Measurements from ENCODE around the gene SOWAHA. TPM values are rescaled to one million over a fixed set of nuclear protein-coding genes. Genes with fewer than 3 reads are reported as not detected.
"Not testable (repeated sequence)": the region's sequence is repeated elsewhere in the genome, so short reads cannot be mapped to it uniquely, and the experiment has no call there.

Gene SOWAHA
- total and polyA plus RNA-seq, 2 donors (not counting 1 experiment from before 2014, with no cell fraction given): 0.03 to 0.17 TPM

DNA sequence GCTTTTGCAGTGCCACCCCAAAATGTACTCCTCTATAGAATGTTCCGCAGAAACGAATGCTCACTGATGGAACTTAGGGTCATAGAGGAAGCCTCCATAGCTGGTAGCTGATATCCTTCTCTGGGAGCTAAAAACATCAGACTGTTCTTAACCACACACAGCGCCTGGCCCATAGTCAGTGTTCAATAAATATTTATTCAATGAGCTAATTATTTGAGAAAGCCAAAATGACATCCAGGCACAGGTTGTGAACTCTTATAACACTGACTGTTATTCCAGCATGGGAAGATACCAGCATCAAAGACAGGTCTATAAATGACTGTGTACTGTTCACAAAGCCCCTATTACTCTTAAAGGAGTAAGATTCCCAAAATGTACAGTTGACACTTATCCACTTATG, 40.2 kb downstream of the SOWAHA start:
- Histone ChIP-seq H3K4me3 (replicated peaks in 1 of 4; ENCODE audit: control extremely low read depth in 1 of 4, insufficient read depth in 1 of 4, low read depth in 3 of 4, low read length in 4 of 4) (no peak overlapping the region), H3K9me3 (ENCODE audit: control insufficient read depth, insufficient read depth, low read depth, low read length) (no peaks in the 10 kb centered on the region), H3K27ac (ENCODE audit: insufficient read depth, low read length) (no peak overlapping the region), H4K20me1 (ENCODE audit: control insufficient read depth, extremely low read depth, insufficient read depth, low read length) (no peaks in the 10 kb centered on the region), H3K27me3 (ENCODE audit: control insufficient read depth, insufficient read depth, low read length) (no peaks in the 10 kb centered on the region), H2AFZ (ENCODE audit: low read length) (no peak overlapping the region), H3K79me2 (ENCODE audit: control insufficient read depth, insufficient read depth, low read length) (no peaks in the 10 kb centered on the region), H3K4me1 (ENCODE audit: control insufficient read depth, extremely low read depth, insufficient read depth, low read length) (no peaks in the 10 kb centered on the region), H3K36me3 (ENCODE audit: control insufficient read depth, insufficient read depth, low read length) (no peaks in the 10 kb centered on the region), H3K4me2 (ENCODE audit: extremely low read depth, insufficient read depth, low read length) (no peak overlapping the region), H3K9ac (ENCODE audit: insufficient read depth, low read length) (no peak overlapping the region)
- TF ChIP-seq, protein P1, sequence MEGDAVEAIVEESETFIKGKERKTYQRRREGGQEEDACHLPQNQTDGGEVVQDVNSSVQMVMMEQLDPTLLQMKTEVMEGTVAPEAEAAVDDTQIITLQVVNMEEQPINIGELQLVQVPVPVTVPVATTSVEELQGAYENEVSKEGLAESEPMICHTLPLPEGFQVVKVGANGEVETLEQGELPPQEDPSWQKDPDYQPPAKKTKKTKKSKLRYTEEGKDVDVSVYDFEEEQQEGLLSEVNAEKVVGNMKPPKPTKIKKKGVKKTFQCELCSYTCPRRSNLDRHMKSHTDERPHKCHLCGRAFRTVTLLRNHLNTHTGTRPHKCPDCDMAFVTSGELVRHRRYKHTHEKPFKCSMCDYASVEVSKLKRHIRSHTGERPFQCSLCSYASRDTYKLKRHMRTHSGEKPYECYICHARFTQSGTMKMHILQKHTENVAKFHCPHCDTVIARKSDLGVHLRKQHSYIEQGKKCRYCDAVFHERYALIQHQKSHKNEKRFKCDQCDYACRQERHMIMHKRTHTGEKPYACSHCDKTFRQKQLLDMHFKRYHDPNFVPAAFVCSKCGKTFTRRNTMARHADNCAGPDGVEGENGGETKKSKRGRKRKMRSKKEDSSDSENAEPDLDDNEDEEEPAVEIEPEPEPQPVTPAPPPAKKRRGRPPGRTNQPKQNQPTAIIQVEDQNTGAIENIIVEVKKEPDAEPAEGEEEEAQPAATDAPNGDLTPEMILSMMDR (conservative IDR thresholded peaks at IDR 0.05 in 1 of 2, IDR thresholded peaks at IDR 0.05 in 1 of 2; ENCODE audit: low read depth in 1 of 2, low read length in 2 of 2): no peak
- no peak for TF ChIP-seq EZH2 (IDR thresholded peaks at IDR 0.05; ENCODE audit: low read length, missing control alignments)
- DNase-seq (ENCODE audit: low read depth in 2 of 2): no peak

DNA sequence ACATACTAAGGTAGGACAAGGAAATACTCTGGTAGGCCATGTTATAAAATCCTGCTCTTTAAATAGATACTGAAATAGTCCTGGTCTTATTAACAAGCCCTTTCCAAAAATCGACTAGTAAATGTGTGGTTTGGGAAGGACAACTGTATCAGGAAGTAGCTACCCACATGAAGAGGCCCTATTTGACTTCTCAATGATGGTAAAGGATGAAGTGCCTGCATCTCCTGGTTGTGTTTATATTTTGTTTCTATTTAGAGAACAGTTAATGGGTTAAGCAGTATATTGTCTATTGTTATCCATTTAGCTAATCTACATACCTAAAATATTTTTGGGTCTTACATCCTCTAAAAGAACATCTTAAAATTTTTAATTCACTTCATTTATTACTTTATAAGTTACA, 40.7 kb downstream of the SOWAHA start:
- no peaks in the 10 kb centered on the region for H3K9me3 ChIP-seq (ENCODE audit: control insufficient read depth, insufficient read depth, low read depth, low read length)
- H3K4me1 ChIP-seq (ENCODE audit: control insufficient read depth, extremely low read depth, insufficient read depth, low read length): no peaks in the 10 kb centered on the region
- no peaks in the 10 kb centered on the region for H3K36me3 ChIP-seq (ENCODE audit: control insufficient read depth, insufficient read depth, low read length)
- DNase-seq (ENCODE audit: low read depth in 2 of 2): no peak
- no peak overlapping the region for H3K4me3 ChIP-seq (replicated peaks in 1 of 4; ENCODE audit: control extremely low read depth in 1 of 4, insufficient read depth in 1 of 4, low read depth in 3 of 4, low read length in 4 of 4)
- no peak for TF ChIP-seq EZH2 (IDR thresholded peaks at IDR 0.05; ENCODE audit: low read length, missing control alignments)
- TF ChIP-seq, protein P1 (conservative IDR thresholded peaks at IDR 0.05 in 1 of 2, IDR thresholded peaks at IDR 0.05 in 1 of 2; ENCODE audit: low read depth in 1 of 2, low read length in 2 of 2): no peak
- no peak overlapping the region for H3K4me2 ChIP-seq (ENCODE audit: extremely low read depth, insufficient read depth, low read length)
- no peaks in the 10 kb centered on the region for H3K27me3 ChIP-seq (ENCODE audit: control insufficient read depth, insufficient read depth, low read length)
- no peak overlapping the region for H3K9ac ChIP-seq (ENCODE audit: insufficient read depth, low read length)
- H3K79me2 ChIP-seq (ENCODE audit: control insufficient read depth, insufficient read depth, low read length): no peaks in the 10 kb centered on the region
- no peak overlapping the region for H2AFZ ChIP-seq (ENCODE audit: low read length)
- no peaks in the 10 kb centered on the region for H4K20me1 ChIP-seq (ENCODE audit: control insufficient read depth, extremely low read depth, insufficient read depth, low read length)
- no peak overlapping the region for H3K27ac ChIP-seq (ENCODE audit: insufficient read depth, low read length)

DNA sequence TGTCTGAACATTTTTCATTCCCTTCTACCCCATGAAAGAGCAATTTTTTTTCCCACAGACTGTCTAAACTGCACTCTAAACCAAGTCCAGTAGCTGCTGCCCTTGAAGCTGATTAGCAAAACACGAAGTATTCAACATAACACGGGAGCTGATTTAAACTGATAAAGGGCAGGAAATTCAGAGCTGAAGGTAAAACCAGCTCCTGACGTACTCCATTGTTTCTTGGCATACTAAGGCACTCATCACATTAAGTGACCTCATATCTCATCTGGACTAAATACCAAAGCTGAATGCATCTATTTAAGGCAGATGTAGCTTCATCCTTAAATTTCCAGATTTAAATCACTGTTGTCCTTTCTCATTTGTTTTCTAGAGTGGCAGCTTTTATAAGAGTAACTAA, 41.2 kb downstream of the SOWAHA start:
- DNase-seq (ENCODE audit: low read depth in 2 of 2): peak in 1 of 2 donors; percentile 58
- no peaks in the 10 kb centered on the region for H4K20me1 ChIP-seq (ENCODE audit: control insufficient read depth, extremely low read depth, insufficient read depth, low read length)

DNA sequence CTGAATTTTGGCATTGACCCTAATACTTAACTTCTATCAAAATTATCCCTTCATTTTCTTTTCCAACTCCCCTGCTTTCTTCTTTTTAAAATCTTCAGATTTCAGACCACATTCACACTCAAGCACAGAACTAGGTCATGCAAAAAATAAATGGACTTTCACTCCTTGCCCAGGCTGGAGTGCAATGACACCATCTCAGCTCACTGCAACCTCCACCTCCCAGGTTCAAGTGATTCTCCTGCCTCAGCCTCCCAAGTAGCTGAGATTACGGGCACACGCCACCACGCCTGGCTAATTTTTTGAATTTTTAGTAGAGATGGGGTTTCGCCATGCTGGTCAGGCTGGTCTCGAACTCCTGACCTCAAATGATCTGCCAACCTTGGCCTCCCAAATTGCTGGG, 41.9 kb downstream of the SOWAHA start:
- H3K79me2 ChIP-seq (ENCODE audit: control insufficient read depth, insufficient read depth, low read length); H3K27me3 ChIP-seq (ENCODE audit: control insufficient read depth, insufficient read depth, low read length); DNase-seq (ENCODE audit: low read depth in 2 of 2); H3K9ac ChIP-seq (ENCODE audit: insufficient read depth, low read length); H3K9me3 ChIP-seq (ENCODE audit: control insufficient read depth, insufficient read depth, low read depth, low read length); H3K4me1 ChIP-seq (ENCODE audit: control insufficient read depth, extremely low read depth, insufficient read depth, low read length); H3K4me3 ChIP-seq (replicated peaks in 1 of 4; ENCODE audit: control extremely low read depth in 1 of 4, insufficient read depth in 1 of 4, low read depth in 3 of 4, low read length in 4 of 4); H3K4me2 ChIP-seq (ENCODE audit: extremely low read depth, insufficient read depth, low read length); H3K27ac ChIP-seq (ENCODE audit: insufficient read depth, low read length); H3K36me3 ChIP-seq (ENCODE audit: control insufficient read depth, insufficient read depth, low read length); H4K20me1 ChIP-seq (ENCODE audit: control insufficient read depth, extremely low read depth, insufficient read depth, low read length); H2AFZ ChIP-seq (ENCODE audit: low read length): not testable (repeated sequence)

More for the DNA sequence above, 41.2 kb downstream of the SOWAHA start:
- Histone ChIP-seq H3K79me2 (ENCODE audit: control insufficient read depth, insufficient read depth, low read length) (no peaks in the 10 kb centered on the region), H3K4me3 (replicated peaks in 1 of 4; ENCODE audit: control extremely low read depth in 1 of 4, insufficient read depth in 1 of 4, low read depth in 3 of 4, low read length in 4 of 4) (no peak overlapping the region), H3K9ac (ENCODE audit: insufficient read depth, low read length) (no peak overlapping the region), H3K36me3 (ENCODE audit: control insufficient read depth, insufficient read depth, low read length) (no peaks in the 10 kb centered on the region), H3K4me2 (ENCODE audit: extremely low read depth, insufficient read depth, low read length) (no peak overlapping the region), H3K4me1 (ENCODE audit: control insufficient read depth, extremely low read depth, insufficient read depth, low read length) (no peaks in the 10 kb centered on the region), H3K9me3 (ENCODE audit: control insufficient read depth, insufficient read depth, low read depth, low read length) (no peaks in the 10 kb centered on the region), H3K27me3 (ENCODE audit: control insufficient read depth, insufficient read depth, low read length) (no peaks in the 10 kb centered on the region), H3K27ac (ENCODE audit: insufficient read depth, low read length) (no peak overlapping the region), H2AFZ (ENCODE audit: low read length) (no peak overlapping the region)
- no peak for TF ChIP-seq EZH2 (IDR thresholded peaks at IDR 0.05; ENCODE audit: low read length, missing control alignments)
- TF ChIP-seq, protein P1 (conservative IDR thresholded peaks at IDR 0.05 in 1 of 2, IDR thresholded peaks at IDR 0.05 in 1 of 2; ENCODE audit: low read depth in 1 of 2, low read length in 2 of 2): no peak

Data from fibroblast of lung (primary cell).